Ecto neural progenitor cell (in vitro differentiated cells): ENCODE measurements around the gene POLD1.
A peak's percentile ranks its signal among the peaks of the same experiment; 100 is the strongest.

Experiments used
- DNase-seq: peaks from one replicate; pipeline ENCODE4 v3.0.0-alpha.2; 2018; ENCODE audit warnings: low spot score

POLD1 gene

DNA sequence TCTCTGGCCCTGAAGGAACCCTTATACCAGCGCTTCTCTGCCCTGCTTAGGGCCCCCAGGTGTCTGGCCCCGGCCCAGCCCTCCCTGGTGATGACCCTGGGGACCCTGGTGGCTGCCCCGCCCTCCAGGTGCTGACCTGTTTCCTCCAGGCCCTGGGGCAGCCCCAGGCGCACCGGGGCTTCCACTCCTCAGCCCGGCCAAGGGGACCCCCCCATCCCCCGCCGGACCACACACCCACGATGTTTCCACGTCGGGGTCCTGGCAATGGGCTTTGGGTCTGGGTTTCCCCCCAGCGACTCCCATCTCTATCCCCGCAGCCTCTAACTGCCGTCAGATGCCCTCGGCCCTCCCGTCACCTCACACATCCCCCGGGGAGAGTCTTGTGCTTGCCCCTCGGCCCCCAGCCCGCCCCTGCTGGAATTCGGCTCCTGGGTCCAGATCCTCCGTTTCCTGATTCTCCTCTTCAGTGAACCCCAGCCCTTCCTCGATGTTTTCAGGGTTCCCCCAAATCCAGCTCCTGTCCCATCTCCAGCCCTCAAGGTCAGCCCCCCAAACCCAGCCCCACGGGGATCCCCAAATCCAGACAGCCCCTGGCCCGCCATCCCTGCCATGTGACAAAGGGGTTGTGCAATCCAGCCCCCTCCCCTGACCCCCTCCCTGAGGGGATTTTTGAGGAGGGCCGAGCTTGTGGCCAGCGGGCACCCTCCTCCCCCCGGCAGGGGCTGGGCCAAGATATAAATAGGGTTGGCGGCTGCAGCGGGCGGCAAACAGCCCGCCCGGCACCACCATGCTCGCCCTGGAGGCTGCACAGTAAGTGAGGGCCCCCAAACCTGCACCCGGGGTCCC is 34.3 kb downstream of the POLD1 start, which contains the start of gene SPIB:
SPIB (plus strand) TSS at position 763 of the 846 bp plus-strand sequence; CDS start at position 788, 25 bp downstream.
- no peak for DNase-seq

GRCh38 chr19:50419022-50419579 is 35.0 kb downstream of the POLD1 start:
- DNase-seq = no peak

GRCh38 chr19:50419580-50420035 is 35.5 kb downstream of the POLD1 start:
- no peak for DNase-seq

DNA sequence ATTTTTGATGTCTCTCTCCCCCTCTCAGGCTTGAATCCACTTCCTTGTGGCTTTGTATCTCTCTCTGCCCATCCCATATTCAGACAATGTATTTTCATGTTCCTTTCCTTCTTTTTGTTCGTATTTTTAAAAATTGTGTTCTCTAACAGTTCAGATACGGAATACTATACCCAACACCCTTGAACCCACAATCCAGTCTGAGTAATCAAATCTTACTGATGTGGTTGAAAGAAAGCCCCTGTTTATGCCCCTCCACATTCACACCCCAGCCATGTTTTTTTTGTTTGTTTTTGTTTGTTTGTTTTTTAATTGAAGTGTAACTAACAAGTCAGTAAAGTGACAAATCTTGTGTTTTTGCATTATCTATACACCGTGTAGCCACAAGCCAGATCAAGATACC is 36.0 kb downstream of the POLD1 start:
- DNase-seq = no peak

- no peak for DNase-seq
Observed at GRCh38 chr19:50420808-50421207, 36.7 kb downstream of the POLD1 start.

DNA sequence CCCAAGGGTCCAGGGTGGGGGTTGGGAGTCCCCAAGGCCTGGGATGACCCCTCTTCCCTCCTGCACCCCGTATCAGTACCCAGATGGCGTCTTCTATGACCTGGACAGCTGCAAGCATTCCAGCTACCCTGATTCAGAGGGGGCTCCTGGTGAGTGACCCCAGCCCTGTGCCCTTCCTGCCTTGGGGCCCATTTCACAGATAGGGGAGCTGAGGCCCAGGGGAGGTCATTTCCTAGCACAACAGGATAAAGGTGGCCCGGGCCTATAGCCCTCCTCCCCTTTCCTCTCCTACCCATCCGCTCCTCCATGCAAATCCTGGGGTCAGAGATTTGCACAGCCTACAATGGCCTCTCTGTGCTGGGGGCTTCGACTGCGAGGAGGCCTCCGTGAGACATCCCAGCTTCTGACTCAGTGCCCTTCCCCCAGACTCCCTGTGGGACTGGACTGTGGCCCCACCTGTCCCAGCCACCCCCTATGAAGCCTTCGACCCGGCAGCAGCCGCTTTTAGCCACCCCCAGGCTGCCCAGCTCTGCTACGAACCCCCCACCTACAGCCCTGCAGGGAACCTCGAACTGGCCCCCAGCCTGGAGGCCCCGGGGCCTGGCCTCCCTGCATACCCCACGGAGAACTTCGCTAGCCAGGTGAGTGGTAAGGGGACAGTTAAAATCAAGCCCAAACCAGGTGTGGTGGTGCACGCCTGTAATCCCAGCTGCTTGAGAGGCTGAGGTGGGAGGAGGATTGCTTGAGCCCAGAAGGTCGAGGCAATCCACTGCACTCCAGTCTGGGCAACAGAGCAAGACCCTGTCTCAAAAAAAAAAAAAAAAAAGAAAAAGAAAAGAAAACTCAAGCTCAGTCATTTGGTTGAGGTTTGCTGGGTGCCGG is 38.5 kb downstream of the POLD1 start:
- DNase-seq = no peak

GRCh38 chr19:50423279-50424113 is 39.3 kb downstream of the POLD1 start:
- no peak for DNase-seq

GRCh38 chr19:50425581-50425980 is 41.4 kb downstream of the POLD1 start:
- no peak for DNase-seq

GRCh38 chr19:50427318-50427925 is 43.3 kb downstream of the POLD1 start:
- no peak for DNase-seq

DNA sequence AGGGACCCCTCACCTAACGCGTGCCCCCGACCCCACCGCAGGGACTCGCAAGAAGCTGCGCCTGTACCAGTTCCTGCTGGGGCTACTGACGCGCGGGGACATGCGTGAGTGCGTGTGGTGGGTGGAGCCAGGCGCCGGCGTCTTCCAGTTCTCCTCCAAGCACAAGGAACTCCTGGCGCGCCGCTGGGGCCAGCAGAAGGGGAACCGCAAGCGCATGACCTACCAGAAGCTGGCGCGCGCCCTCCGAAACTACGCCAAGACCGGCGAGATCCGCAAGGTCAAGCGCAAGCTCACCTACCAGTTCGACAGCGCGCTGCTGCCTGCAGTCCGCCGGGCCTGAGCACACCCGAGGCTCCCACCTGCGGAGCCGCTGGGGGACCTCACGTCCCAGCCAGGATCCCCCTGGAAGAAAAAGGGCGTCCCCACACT is 43.9 kb downstream of the POLD1 start:
- peak; percentile 73 for DNase-seq

DNA sequence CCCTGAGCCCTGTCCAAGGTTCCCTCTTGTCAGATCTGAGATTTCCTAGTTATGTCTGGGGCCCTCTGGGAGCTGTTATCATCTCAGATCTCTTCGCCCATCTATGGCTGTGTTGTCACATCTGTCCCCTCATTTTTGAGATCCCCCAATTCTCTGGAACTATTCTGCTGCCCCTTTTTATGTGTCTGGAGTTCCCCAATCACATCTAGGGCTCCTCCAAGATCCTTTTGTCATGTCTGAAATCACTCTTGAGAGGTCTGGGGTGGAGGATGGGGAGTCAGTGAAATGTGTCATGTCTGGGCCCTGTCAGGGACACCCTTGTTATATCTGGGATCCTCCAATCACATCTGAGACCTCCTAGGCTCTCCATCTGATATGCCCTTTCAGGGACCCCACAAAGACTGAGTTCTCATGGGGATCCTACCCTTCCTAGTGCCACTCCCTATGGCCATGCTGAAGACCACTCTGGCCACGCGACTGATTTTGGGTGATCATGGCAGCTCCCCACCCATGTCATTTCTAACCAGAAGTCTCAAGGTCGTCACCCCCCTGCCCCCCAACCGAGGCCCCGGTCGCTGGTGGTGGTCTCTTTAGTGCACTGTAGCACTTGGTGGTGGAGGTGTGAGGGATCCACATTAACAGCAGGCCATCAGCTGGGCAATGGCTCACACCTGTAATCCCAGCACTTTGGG is 44.8 kb downstream of the POLD1 start:
- no peak for DNase-seq

DNA sequence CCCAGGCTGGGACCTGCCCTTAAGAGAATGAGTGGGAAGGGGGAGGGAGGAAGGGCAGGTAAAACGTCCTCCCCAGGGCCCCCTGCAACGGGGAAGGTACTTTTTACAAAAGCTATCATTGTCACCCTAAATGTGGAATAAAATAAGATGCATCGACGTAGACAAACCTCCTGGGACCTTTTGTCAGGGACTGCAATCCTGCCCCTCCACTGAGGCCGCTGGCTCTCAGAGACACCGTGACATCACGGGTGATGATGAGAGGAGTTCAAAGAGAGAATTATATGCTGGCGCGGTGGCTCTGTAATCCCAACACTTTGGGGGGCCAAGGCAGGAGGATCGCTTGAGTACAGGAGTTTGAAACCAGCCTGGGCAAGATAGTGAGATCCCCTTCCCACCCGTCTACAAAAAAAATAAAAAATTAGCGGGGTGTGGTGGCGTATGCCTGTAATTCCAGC is 46.8 kb downstream of the POLD1 start:
- DNase-seq = no peak

- peak; percentile 96 for DNase-seq
Observed at GRCh38 chr19:50431343-50432220, 47.4 kb downstream of the POLD1 start.

GRCh38 chr19:50432221-50433028 is 48.3 kb downstream of the POLD1 start, which contains the start of gene MYBPC2:
TSS of gene MYBPC2 (plus strand) at chr19:50432892. CDS start at chr19:50432954, 62 bp downstream.
- peak; percentile 67 for DNase-seq

GRCh38 chr19:50433201-50434180 is 49.3 kb downstream of the POLD1 start:
- no peak for DNase-seq

GRCh38 chr19:50434525-50434924 is 50.4 kb downstream of the POLD1 start:
- no peak for DNase-seq

DNA sequence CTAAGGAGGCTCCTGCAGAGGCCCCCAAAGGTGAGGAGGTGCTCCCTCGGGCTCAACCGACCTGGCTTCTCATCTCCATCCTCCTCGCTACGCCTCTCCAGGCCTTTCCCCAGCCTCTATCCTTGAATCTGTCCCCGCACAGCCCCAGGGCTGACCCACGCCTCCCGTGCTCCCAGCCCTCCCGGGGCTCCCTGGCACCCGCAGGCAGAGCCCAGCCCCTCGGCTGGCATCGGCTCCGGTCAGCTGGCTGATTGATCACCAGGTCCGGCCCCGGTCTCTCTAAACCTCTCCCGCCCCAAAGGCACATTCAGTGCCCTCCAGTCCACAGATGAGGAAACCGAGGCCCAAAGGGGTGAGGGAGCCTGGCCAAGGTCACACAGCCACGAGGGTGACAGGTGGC is 51.1 kb downstream of the POLD1 start:
- no peak for DNase-seq
